Fibroblast of pulmonary artery (primary cell): ENCODE measurements around the gene LCN15.
"Not testable (repeated sequence)": the region's sequence is repeated elsewhere in the genome, so short reads cannot be mapped to it uniquely, and the experiment has no call there.

Experiments used
- DNase-seq: peaks from one replicate; pipeline ENCODE4 v3.0.0-alpha.2; 2010; ENCODE audit warnings: low read depth
- H3K4me3 ChIP-seq: replicated peaks from 2 replicates; pipeline ENCODE4 v1.5.1; 2011; ENCODE audit warnings: low read depth, mild to moderate bottlenecking, control low read depth, low read length, moderate library complexity
- CTCF ChIP-seq: IDR thresholded peaks from 2 replicates; pipeline ENCODE4 v1.5.1; 2011; ENCODE audit warnings: mild to moderate bottlenecking, control low read depth, low read length, inconsistent platforms; ENCODE audit errors: missing control alignments

The LCN15 gene

GRCh38 chr9:136757751-136758140 lies 6.6 kb downstream of the LCN15 start:
- no peak for DNase-seq
- TF ChIP-seq CTCF = no peak
- H3K4me3 ChIP-seq = no peak overlapping the region

- H3K4me3 ChIP-seq = no peak overlapping the region
- DNase-seq = no peak
These were observed 7.0 kb downstream of the LCN15 start for GRCh38 chr9:136757328-136757727.

GRCh38 chr9:136756836-136757235 lies 7.5 kb downstream of the LCN15 start:
- no peak for TF ChIP-seq CTCF

More at GRCh38 chr9:136757328-136757727, 7.0 kb downstream of the LCN15 start:
- TF ChIP-seq CTCF = no peak

GRCh38 chr9:136756134-136756438 lies 8.2 kb downstream of the LCN15 start:
- no peak for TF ChIP-seq CTCF
- no peak overlapping the region for H3K4me3 ChIP-seq
- DNase-seq = no peak

More at GRCh38 chr9:136756836-136757235, 7.5 kb downstream of the LCN15 start:
- H3K4me3 ChIP-seq = no peak overlapping the region
- no peak for DNase-seq

- DNase-seq, H3K4me3 ChIP-seq: not testable (repeated sequence)
These were observed 8.8 kb downstream of the LCN15 start for GRCh38 chr9:136755302-136756133.

- TF ChIP-seq CTCF = no peak
- no peak for DNase-seq
- H3K4me3 ChIP-seq = no peak overlapping the region
These were observed 9.6 kb downstream of the LCN15 start for GRCh38 chr9:136754626-136755301.

GRCh38 chr9:136754059-136754572 lies 10.2 kb downstream of the LCN15 start:
- TF ChIP-seq CTCF = no peak
- no peak overlapping the region for H3K4me3 ChIP-seq
- DNase-seq = no peak
